Left ventricle myocardium superior (tissue), 1 donor: Measurements from ENCODE around the gene PSAP. TPM values are rescaled to one million over a fixed set of nuclear protein-coding genes. Genes with fewer than 3 reads are reported as not detected.

ENCODE experiments used
- microRNA-seq: library from miRNA; unstranded; fragments of <30 nt; microRNA quantifications from one replicate; pipeline ENCODE4 v1.2.0, GENCODE V29; 2020; ENCODE audit warnings: borderline number of aligned reads
- total RNA-seq: library from RNA; stranded (reverse); fragmentation: NEBNext Ultra II Directional; extraction: Animal tissue kit (Norgen Biotek cat#: 25700); gene quantifications from one replicate; pipeline ENCODE4 v1.2.1, GENCODE V29; 2021
- donor health status: DM: no; HTN: yes; CAD: no; lungs with severe emphysema.

PSAP gene
- total RNA-seq, 1 donor from 2014 or later: 1,798 TPM

Small RNA genes lying within 50 kb of the gene (microRNA-seq; reads per million reads assigned to microRNA genes)
- gene MIR7152: not detected

Other genes with a start within 250 kb of the PSAP start
- gene C10orf105, start 131.5 kb downstream of the PSAP start, total RNA-seq: 0.07 TPM
- gene VSIR, start 77.7 kb downstream of the PSAP start, total RNA-seq: 127 TPM
- 18.5 TPM for gene CHST3, start 113.1 kb upstream of the PSAP start, total RNA-seq
- 12.7 TPM for gene SPOCK2, start 237.3 kb upstream of the PSAP start, total RNA-seq